ENCODE results near the gene PTPRJ.

Gene PTPRJ

DNA sequence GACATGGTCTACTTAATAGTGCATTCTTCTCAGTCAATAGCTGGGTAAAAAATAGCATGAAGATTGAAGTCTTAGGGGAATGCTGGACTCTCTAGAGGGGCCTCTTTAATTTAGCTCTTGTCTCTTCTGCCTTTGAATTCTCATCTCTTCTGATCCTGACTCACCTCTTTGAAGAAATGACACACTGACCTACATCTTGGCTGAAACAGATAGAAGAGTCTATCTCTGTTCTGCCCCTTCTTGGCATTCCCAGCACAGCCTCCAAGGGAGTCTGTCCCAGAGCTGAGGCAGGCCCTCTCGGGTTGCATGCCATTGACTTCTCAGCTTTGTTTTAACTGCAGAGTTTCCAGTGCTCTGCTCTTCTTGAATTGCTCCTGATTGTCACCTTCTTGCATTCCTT lies 55.7 kb downstream of the PTPRJ start:
- DNase-seq (ENCODE audit: extremely low read depth in 1 of 2, low read depth in 1 of 2) = no peak

DNA sequence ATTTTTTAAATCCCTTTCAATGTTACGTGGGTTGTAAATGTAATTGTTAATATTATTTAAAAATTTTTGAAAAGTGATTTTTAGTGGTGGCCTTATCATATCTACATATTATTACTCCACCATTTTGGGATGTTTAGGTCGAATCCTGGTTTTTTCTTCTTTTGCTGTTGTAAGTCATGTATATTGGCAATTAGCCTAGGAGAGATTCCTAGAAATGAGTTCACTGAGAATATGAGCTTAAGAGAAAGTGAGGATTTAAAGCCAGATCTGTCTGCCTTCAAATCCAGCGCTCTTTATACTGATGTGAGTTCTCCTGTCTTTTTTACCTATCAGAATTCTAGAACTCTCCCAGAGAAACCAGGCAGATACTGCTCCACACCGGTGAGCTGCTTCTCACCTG lies 56.1 kb downstream of the PTPRJ start:
- no peak for DNase-seq (ENCODE audit: extremely low read depth in 1 of 2, low read depth in 1 of 2)

DNA sequence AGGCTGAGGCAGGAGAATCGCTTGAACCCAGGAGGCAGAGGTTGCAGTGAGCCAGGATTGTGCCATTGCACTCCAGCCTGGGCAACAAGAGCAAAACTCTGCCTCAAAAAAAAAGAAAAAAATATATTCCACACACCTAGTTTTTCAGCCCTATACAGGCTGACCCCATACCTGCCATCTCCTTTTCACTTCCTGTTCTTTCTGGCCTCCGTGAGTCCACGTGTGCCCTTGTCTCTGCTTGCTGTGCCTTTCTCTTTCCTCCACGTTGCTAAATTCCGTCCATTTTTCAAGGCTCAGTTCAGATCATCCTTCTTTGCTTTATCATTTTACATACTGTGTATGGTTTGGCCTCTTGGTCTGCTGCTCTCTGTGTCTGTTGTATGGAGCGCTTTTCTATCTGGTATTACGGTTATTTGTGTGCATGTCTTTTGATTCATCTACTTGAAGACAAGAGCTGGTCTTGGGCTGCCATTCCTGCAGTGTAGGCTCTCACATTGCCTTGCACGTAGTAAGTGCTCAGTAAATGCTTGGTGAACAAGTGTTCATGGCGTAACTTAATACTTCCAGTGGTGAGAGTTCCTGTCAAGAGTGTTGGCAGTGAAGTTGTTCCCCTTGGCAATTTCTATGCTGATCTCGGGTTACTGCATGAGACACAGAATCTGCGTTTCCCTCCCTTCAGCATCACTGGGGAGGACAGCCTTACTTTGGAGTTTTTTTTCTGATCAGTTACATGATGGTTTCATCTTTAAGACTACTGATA lies 57.5 kb downstream of the PTPRJ start:
- DNase-seq (ENCODE audit: extremely low read depth in 1 of 2, low read depth in 1 of 2) = no peak

DNA sequence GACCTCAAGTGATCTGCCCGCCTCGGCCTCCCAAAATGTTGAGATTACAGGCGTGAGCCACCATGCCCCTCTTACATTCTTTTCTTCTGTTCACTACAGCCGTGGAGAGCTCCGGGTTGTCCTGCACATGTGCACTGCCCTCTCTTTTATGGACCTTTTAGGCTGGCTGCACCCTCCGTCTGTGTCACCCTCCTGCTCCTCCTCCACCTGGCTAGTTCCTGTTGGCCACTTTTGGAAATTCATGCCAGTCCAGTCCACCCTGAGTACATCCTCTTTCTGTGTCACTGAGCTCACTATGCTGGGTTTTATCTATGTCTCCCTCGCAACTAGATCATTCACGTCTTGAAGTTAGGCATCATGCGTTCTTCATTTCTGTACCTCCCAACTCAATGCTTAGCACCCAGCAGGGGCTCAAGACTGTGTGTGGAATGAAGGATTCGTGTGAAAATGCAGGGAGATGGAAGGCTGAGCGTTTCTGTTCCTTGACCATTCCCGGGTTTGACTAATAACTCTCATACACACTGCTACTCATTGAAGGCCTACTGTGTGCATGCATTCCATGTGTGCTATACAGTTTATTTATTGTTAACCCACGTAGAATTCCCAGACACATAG lies 60.6 kb downstream of the PTPRJ start:
- no peak for DNase-seq (ENCODE audit: extremely low read depth in 1 of 2, low read depth in 1 of 2)

DNA sequence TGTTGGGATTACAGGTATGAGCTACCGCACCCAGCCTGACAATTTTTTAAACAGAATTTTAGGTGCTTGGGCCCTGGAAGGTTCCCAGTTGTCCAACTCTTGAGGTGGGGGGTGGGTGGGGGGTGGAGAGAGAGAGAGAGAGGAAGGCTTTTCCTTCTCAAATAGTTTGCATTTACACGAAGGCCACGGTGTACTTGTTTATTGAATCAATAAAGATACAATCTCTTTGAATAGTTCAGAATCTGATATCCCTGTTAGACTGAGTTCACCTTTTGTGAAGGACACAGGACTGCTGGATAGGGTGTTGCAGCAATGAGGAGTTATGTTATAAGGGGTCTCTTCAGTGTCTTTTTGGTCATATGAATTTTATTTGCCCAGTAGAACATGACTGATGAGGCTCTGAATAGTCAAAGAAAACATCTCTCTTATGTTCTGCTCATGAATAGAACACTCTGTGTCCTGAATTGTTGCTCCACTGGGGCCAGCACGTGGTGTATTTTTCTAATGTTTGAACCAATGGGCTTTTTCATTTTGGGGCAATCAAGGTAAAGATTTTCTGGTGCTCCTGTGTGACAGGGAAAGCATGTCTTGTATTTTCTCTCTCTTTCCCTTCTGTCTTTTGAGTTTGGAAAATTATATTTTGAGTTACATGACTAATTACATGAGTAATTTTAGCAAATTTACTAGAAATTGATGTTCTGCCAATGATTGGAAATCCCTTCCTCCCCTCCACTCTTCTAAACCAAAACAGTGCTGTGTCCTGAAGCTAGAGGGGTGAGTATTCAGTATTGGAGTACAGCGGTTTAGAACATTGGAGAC lies 61.7 kb downstream of the PTPRJ start:
- DNase-seq (ENCODE audit: extremely low read depth in 1 of 2, low read depth in 1 of 2) = no peak

GRCh38 chr11:48043111-48043990 lies 63.0 kb downstream of the PTPRJ start:
- no peak for DNase-seq (ENCODE audit: extremely low read depth in 1 of 2, low read depth in 1 of 2)

DNA sequence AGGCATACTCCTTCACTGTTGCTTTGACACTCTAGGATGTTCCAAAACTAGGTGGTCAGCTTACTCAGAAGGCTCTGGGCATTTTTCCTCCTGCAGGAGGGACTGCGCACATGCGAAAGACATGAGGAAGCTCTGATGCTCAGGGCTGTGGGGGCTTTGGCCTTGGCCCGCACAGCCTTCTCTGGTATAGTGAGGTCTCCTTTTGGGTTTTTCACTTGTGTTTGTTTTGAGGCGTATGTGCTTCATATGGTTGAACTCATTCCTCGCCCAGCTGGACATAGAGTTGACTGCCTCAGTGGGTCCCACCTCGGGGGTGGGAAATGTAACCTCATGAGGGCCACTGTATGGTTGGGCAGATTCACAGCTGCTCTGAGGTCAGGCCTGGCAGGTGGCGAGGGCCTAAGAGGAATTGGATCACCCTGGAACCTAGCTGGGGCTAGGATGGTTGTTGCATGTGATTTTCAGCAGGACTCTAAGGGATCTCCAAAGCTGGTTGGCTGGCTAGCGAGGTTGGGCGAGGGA lies 63.7 kb downstream of the PTPRJ start:
- DNase-seq (ENCODE audit: extremely low read depth in 1 of 2, low read depth in 1 of 2) = no peak

DNA sequence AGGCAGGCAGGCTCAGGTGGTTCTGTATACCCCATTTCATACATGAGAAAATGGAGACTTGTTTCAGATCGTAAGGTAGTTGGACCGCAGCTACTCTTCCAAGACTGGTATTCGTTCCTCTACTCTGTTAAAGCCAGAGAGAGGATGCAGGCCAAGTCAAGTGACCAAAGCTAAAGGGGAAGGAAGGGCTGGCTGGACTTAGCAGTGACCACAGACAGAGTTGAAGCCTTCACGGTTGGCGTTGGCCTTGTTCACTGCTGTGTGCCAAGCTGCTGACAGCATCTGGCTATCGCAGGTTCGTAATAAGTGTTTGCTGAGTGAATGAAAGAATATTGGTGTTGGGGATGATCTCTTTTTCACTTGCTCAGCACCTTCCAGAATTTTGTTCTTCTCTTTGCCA lies 64.2 kb downstream of the PTPRJ start:
- no peak for DNase-seq (ENCODE audit: extremely low read depth in 1 of 2, low read depth in 1 of 2)

- DNase-seq (ENCODE audit: extremely low read depth in 1 of 2, low read depth in 1 of 2) = no peak
Observed at GRCh38 chr11:48045536-48045935, 65.2 kb downstream of the PTPRJ start.

DNA sequence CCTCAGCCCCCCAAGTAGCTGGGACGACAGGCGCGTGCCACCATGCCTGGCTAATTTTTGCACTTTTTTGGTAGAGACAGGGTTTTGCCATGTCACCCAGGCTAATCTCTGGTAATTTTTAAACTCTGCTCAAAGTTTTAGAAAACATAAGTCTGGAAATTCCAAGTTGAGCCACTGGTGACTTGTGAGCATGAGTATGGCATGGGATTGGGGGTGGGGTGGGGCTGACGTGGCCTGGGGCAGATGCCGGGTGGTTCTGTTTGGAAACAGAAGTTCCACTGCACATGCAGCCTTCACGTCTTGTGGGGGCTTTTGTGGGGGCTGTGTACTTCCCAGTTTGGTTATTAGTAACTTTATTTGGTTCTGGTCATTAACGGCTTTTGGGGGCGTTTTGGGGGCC lies 67.3 kb downstream of the PTPRJ start:
- no peak for DNase-seq (ENCODE audit: extremely low read depth in 1 of 2, low read depth in 1 of 2)

- DNase-seq (ENCODE audit: extremely low read depth in 1 of 2, low read depth in 1 of 2) = no peak
Observed at GRCh38 chr11:48049036-48049435, 68.7 kb downstream of the PTPRJ start.

DNA sequence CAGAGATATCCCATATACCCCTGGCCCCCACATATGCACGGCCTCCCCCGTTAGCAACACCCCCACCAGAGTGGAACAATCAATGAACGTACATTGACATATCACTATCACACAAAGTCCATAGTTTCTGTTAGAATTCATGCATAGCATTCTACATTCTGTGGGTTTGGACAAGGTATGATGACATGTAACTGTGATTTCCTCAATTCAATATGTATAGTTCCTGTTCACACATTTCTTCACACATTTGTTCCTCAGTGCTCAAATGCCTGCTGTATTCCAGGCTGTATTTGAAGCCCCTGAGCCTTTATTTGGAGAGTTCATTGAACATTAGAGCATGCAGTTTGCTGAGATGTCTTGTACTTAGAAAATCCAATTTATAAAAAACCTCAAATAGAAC lies 69.9 kb downstream of the PTPRJ start:
- no peak for DNase-seq (ENCODE audit: extremely low read depth in 1 of 2, low read depth in 1 of 2)

- DNase-seq (ENCODE audit: extremely low read depth in 1 of 2, low read depth in 1 of 2) = no peak
Observed at GRCh38 chr11:48051217-48051830, 71.0 kb downstream of the PTPRJ start.

DNA sequence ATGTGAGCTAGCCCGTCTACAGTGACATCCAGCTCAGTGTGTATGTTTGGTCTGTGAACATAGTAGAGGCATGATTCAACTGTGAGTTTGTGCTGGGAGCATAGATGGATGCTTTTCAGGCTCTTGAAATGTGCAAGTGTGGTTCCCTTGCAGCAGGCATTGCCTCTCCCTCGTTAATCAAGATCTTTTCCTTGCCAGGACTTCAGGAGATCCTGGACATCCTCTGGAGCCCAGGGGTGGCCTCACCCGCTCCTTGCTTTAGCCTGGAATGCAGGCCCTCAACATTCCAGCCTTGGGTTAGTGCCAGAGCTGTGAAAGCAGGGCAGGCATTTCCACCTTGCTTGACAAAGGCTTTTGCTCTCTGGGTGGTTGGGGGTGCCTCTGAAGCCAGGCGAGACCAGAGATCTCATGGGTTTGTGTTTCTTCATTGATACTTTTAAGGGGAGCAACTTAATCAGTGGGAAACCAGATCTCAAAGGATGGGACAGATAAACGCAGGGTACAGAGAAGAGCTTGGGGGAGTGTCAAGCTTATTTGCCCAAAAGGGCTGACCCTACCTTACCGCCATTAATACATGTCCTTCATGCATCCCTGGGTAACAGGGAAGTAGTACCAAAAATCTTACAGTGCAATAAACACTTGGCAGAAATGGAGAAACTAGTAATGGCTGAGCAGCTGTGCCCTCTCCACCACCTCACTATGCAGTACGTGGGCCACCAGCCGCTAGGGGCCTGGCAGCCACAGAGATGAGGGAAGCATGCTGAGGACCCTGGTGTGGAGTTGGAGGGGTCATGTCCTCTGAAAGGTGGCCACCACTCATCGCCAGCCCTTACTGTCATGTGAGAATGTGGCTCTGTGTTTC lies 72.1 kb downstream of the PTPRJ start:
- no peak for DNase-seq (ENCODE audit: extremely low read depth in 1 of 2, low read depth in 1 of 2)

DNA sequence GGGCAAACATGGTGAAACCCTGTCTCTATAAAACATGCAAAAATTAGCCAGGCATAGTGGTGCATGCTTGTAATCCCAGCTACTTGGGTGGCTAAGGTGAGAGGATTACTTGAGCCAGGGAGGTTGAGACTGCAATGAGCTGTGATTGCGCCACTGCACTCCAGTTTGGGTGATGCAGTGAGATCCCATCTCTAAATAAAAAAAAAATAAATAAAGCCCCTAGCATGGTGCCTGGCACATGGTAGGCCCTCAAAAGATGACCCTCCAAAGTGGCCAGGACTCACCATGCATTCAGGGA lies 74.6 kb downstream of the PTPRJ start:
- no peak for DNase-seq (ENCODE audit: extremely low read depth in 1 of 2, low read depth in 1 of 2)

- peak; percentile 27 to 66 for DNase-seq (ENCODE audit: extremely low read depth in 1 of 2, low read depth in 1 of 2)
Observed at GRCh38 chr11:48055292-48056132, 75.2 kb downstream of the PTPRJ start.

- no peak for DNase-seq (ENCODE audit: extremely low read depth in 1 of 2, low read depth in 1 of 2)
Observed at GRCh38 chr11:48056325-48057183, 76.2 kb downstream of the PTPRJ start.

DNA sequence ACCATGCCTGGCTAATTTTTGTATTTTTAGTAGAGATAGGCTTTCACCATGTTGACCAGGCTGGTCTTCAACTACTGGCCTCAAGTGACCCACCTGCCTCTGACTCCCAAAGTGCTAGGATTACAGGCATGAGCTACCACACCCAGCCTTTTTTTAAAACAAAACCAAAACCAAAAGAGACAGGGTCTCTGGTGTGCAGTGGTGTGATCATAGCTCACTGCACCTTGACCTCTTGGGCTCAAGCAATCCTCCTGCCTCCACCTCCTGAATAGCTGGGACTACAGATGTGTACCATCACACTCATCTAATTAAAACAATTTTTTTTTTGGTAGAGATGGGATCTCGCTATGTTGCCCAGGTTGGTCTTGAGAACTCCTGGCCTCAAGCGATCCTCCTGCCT lies 77.7 kb downstream of the PTPRJ start:
- no peak for DNase-seq (ENCODE audit: extremely low read depth in 1 of 2, low read depth in 1 of 2)

Measured in stimulated activated CD8-positive, alpha-beta memory T cell treated with anti-CD3 and anti-CD28 coated beads, Interleukin-7, amount 100 ng/mL, for 48 hours (primary cell).